Measurements from ENCODE around the gene NRG2. TPM values are rescaled to one million over a fixed set of nuclear protein-coding genes. Genes with fewer than 3 reads are reported as not detected.

Gene NRG2
- total and polyA plus RNA-seq, 2 of the 8 experiments (the other 6 are each of a cell fraction or from before 2014, with no cell fraction given): 0.27 to 0.54 TPM

- Histone ChIP-seq H3K23ac (ENCODE audit: insufficient read length) (no peak overlapping the region), H3K9ac (replicated peaks in 1 of 4; ENCODE audit: extremely low read depth in 1 of 4, low read depth in 3 of 4, low read length in 3 of 4) (no peak overlapping the region), H3K9me3 (ENCODE audit: insufficient read depth in 2 of 2, low read depth in 1 of 2, low read length in 1 of 2) (no peaks in the 10 kb centered on the region), H4K20me1 (replicated peaks in 1 of 2; ENCODE audit: control insufficient read depth in 1 of 2, insufficient read depth in 2 of 2, low read length in 2 of 2) (peaks cover 3 to 5% of the 10 kb centered on the region in 2 experiments), H3K79me1 (ENCODE audit: low read depth, low read length) (no peaks in the 10 kb centered on the region), H2AK5ac (ENCODE audit: low read depth, low read length) (no peak overlapping the region), H3K79me2 (ENCODE audit: control insufficient read depth in 1 of 2, insufficient read depth in 2 of 2, low read length in 2 of 2) (no peaks in the 10 kb centered on the region), H3K27me3 (replicated peaks in 1 of 4; ENCODE audit: control insufficient read depth in 3 of 4, extremely low read depth in 1 of 4, insufficient read depth in 3 of 4, low read length in 3 of 4) (peaks cover 11 to 29% (median 26%) of the 10 kb centered on the region in 4 experiments), H3K4me3 (ENCODE audit: extremely low read depth in 1 of 4, insufficient read depth in 2 of 4, low read depth in 3 of 4, low read length in 4 of 4) (no peak overlapping the region), H4K5ac (ENCODE audit: insufficient read length, low read depth, low read length) (no peak overlapping the region), H2BK15ac (ENCODE audit: low read length) (no peak overlapping the region), H3K4ac (replicated peaks; ENCODE audit: insufficient read length, low read depth, low read length) (no peak overlapping the region), H3K4me1 (replicated peaks in 1 of 4; ENCODE audit: control insufficient read depth in 3 of 4, insufficient read depth in 4 of 4, low read length in 3 of 4) (no peaks in the 10 kb centered on the region; a peak in 2 of 7 replicates), H2BK120ac (replicated peaks; ENCODE audit: low read depth, low read length) (no peak overlapping the region), H3K23me2 (ENCODE audit: low read depth, low read length) (no peaks in the 10 kb centered on the region), H3K36me3 (ENCODE audit: control insufficient read depth in 2 of 4, insufficient read depth in 4 of 4, low read length in 3 of 4) (no peaks in the 10 kb centered on the region), H4K8ac (ENCODE audit: extremely low read depth, insufficient read depth, low read length) (no peak overlapping the region), H2BK12ac (ENCODE audit: low read depth, low read length) (no peak overlapping the region), H3K4me2 (ENCODE audit: insufficient read depth in 1 of 2, low read depth in 2 of 2, low read length in 2 of 2) (no peak overlapping the region), H2AFZ (ENCODE audit: low read length) (no peak overlapping the region), H3K56ac (replicated peaks; ENCODE audit: insufficient read length, low read depth, low read length) (no peak overlapping the region), H2BK5ac (ENCODE audit: low read depth, low read length) (no peak overlapping the region), H3K27ac (ENCODE audit: low read depth, low read length) (no peak overlapping the region), H3K14ac (ENCODE audit: insufficient read length) (no peak overlapping the region), H3K18ac (ENCODE audit: extremely low read depth, low read length) (no peak overlapping the region), H2BK20ac (ENCODE audit: low read length) (no peak overlapping the region), H4K91ac (replicated peaks; ENCODE audit: insufficient read length, low read length) (no peak overlapping the region)
- ChIA-PET POLR2A (ENCODE audit: partially characterized antibody) (no interaction called here), CTCF (ENCODE audit: partially characterized antibody) (interaction anchor here (0.6 to 7.1 kb wide), 23 partner anchors 10 to 864 kb away, joined by 3 to 113 read pairs (median 6); partner anchors contain the start of gene PSD2)
- WGBS, 2 experiments (ENCODE audit: extremely low coverage in 1 of 2, insufficient coverage in 1 of 2, insufficient read length in 1 of 2, insufficient replicate concordance in 2 of 2, low coverage in 1 of 2, low lambda C conversion rate in 2 of 2, missing lambda C conversion rate in 1 of 2): 94% methylated on average over 7 of the region's 7 CpGs; no CpG with 5 or more reads in 1 of the 2 experiments
- DNase-seq (ENCODE audit: low read depth in 1 of 2, low spot score in 2 of 2) (no peak), FAIRE-seq (no peak)
- TF ChIP-seq ZNF274 (IDR thresholded peaks at IDR 0.05; ENCODE audit: borderline replicate concordance, extremely low read depth, low read length) (no peak), JUN (IDR thresholded peaks at IDR 0.05; ENCODE audit: low read depth, low read length) (no peak), CEBPB (IDR thresholded peaks at IDR 0.05; ENCODE audit: low read depth, low read length) (no peak), BRCA1 (IDR thresholded peaks at IDR 0.05; ENCODE audit: low read depth, low read length) (no peak), EP300 (IDR thresholded peaks at IDR 0.05; ENCODE audit: borderline replicate concordance in 1 of 2, low read depth in 2 of 2, low read length in 2 of 2) (no peak), SIX5 (IDR thresholded peaks at IDR 0.05; ENCODE audit: low read depth, low read length) (no peak), GABPA (IDR thresholded peaks at IDR 0.05; ENCODE audit: borderline replicate concordance, insufficient read depth, low read length) (no peak), HDAC2 (IDR thresholded peaks at IDR 0.05; ENCODE audit: borderline replicate concordance in 1 of 2, low read depth in 2 of 2, low read length in 2 of 2) (no peak), CHD1 (IDR thresholded peaks at IDR 0.05; ENCODE audit: low read depth, low read length) (no peak), KDM5A (IDR thresholded peaks at IDR 0.05; ENCODE audit: low read length) (no peak), NANOG (IDR thresholded peaks at IDR 0.05; ENCODE audit: insufficient read depth, low read depth, low read length, poor library complexity, severe bottlenecking) (no peak), JUND (IDR thresholded peaks at IDR 0.05; ENCODE audit: low read length) (no peak)
- TF ChIP-seq, protein P1, sequence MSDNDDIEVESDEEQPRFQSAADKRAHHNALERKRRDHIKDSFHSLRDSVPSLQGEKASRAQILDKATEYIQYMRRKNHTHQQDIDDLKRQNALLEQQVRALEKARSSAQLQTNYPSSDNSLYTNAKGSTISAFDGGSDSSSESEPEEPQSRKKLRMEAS (IDR thresholded peaks at IDR 0.05): no peak
Observed at GRCh38 chr5:139842321-139842720, 200.8 kb downstream of the NRG2 start.

Data from H1 (cell line).